Neuron (in vitro differentiated cells): ENCODE data around the gene RPL13A.
"Not testable (repeated sequence)": the region's sequence is repeated elsewhere in the genome, so short reads cannot be mapped to it uniquely, and the experiment has no call there.

Experiments
- H2AFZ ChIP-seq: one replicate; pipeline ENCODE4 v1.6.1; 2013; ENCODE audit warnings: low read depth, mild to moderate bottlenecking, inconsistent platforms, low read length, moderate library complexity
- H3K27me3 ChIP-seq: one replicate; pipeline ENCODE4 v1.6.1; 2013; ENCODE audit warnings: low read length; ENCODE audit not compliant: insufficient read depth
- H3K36me3 ChIP-seq: one replicate; pipeline ENCODE4 v1.6.1; 2013; ENCODE audit warnings: low read length; ENCODE audit not compliant: insufficient read depth
- H3K4me1 ChIP-seq: one replicate; pipeline ENCODE4 v1.6.1; 2013; ENCODE audit warnings: low read length; ENCODE audit not compliant: insufficient read depth
- H3K4me3 ChIP-seq: 2 replicates; pipeline ENCODE4 v1.5.1; 2013; ENCODE audit warnings: mild to moderate bottlenecking, low read length, moderate library complexity
- H3K9me3 ChIP-seq: one replicate; pipeline ENCODE4 v1.6.1; 2013; ENCODE audit warnings: low read length

The RPL13A gene

DNA sequence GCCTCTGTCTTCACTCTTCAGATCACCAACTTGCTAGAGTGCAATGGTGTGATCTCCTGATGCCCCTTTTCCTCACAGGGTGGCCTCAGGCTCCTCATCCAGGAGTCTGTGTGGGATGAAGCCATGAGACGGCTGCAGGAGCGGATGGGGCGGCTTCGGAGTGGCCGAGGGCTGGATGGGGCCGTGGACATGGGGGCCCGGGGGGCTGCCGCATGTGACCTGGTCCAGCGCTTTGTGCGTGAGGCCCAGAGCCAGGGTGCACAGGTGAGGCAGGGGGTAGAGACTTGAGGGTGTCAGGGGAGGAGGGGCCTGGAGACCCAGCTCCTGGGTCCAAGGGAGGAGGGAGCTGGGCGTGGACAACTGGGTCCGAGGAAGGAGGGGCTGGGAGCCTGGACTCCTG, 24.9 kb upstream of the RPL13A start:
- no peak overlapping the region for H3K4me3 ChIP-seq
- no peak overlapping the region for H2AFZ ChIP-seq
- H3K27me3 ChIP-seq = no peaks in the 10 kb centered on the region
- H3K9me3 ChIP-seq = no peaks in the 10 kb centered on the region
- H3K4me1 ChIP-seq = no peaks in the 10 kb centered on the region
- peaks cover 23% of the 10 kb centered on the region for H3K36me3 ChIP-seq

- H3K4me1 ChIP-seq = no peaks in the 10 kb centered on the region
- peaks cover 30% of the 10 kb centered on the region for H3K36me3 ChIP-seq
- no peaks in the 10 kb centered on the region for H3K9me3 ChIP-seq
- no peaks in the 10 kb centered on the region for H3K27me3 ChIP-seq
- no peak overlapping the region for H3K4me3 ChIP-seq
- H2AFZ ChIP-seq = no peak overlapping the region
These were observed 23.3 kb upstream of the RPL13A start for GRCh38 chr19:49463960-49464740.

DNA sequence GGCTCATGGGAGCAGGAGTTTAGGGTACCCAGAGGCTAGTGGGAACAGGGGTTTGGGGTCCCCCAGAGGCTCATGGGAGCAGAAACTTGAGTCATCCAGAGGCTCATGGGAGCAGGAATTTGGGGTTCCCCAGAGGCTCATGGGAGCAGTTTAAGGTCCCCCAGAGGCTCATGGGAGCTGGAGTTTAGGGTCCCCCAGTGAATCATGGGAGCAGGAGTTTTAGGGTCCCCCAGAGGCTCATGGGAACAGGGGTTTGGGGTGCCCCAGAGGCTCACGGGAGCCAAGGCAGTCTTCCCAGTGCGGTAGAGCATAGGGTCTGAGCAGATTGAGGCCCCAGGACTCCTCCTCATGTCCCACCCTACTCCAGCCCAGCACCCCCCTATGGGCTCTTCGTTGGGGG, 22.0 kb upstream of the RPL13A start:
- Histone ChIP-seq H2AFZ (no peak overlapping the region), H3K4me1 (no peaks in the 10 kb centered on the region), H3K4me3 (no peak overlapping the region), H3K36me3 (peaks cover 29% of the 10 kb centered on the region), H3K9me3 (no peaks in the 10 kb centered on the region), H3K27me3 (no peaks in the 10 kb centered on the region)

GRCh38 chr19:49468199-49468598, 19.2 kb upstream of the RPL13A start:
- H3K36me3 ChIP-seq = peaks cover 24% of the 10 kb centered on the region
- H3K4me3 ChIP-seq = no peak overlapping the region
- H3K27me3 ChIP-seq = no peaks in the 10 kb centered on the region
- no peaks in the 10 kb centered on the region for H3K9me3 ChIP-seq
- H3K4me1 ChIP-seq = no peaks in the 10 kb centered on the region
- H2AFZ ChIP-seq = no peak overlapping the region

- Histone ChIP-seq H3K27me3 (no peaks in the 10 kb centered on the region), H3K9me3 (no peaks in the 10 kb centered on the region), H3K4me1 (no peaks in the 10 kb centered on the region), H3K4me3 (no peak overlapping the region), H2AFZ (no peak overlapping the region), H3K36me3 (peaks cover 22% of the 10 kb centered on the region)
These were observed 18.5 kb upstream of the RPL13A start for GRCh38 chr19:49468746-49469447.

DNA sequence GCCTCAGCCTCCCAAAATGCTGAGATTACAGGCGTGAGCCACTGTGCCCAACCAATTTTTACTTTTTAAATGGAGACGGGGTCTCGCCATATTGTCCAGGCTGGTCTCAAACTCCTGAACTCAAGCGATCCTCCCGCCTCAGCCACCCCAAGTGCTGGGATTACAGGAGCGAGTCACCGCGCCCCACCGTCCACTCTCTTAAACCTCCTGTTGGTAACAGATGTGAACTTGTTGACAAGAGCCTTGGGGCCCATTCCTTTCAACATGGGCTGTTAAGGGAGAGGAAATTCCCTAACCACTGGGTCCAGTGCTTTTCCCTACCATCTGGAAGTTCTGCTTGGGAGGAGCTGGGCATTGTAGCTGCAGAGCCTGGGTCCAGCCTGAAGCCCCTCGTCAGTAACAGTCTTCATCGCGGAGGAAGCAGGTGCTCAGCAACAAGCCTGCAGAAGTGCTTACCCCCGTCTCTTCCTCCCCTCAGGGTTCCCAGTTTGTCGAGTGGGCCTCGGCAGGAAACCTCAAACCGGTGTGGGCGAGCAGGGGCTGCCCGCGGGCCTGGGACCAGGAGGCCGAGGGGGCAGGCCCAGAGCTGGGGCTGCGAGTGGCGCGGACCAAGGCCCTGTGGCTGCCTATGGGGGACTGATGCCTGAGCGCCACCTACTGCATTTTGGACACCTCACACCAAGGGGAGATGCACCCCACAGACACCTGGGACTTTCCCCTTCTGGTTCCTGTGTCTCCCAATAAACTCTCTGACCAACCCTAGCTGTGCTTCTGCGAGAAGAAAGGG, 17.4 kb upstream of the RPL13A start:
- Histone ChIP-seq H3K9me3 (no peaks in the 10 kb centered on the region), H3K4me1 (no peaks in the 10 kb centered on the region), H3K27me3 (no peaks in the 10 kb centered on the region), H3K36me3 (peaks cover 17% of the 10 kb centered on the region), H3K4me3 (no peak overlapping the region), H2AFZ (no peak overlapping the region)

- H3K36me3 ChIP-seq = peaks cover 15% of the 10 kb centered on the region
- H3K4me1 ChIP-seq = no peaks in the 10 kb centered on the region
- no peaks in the 10 kb centered on the region for H3K9me3 ChIP-seq
- H2AFZ ChIP-seq = no peak overlapping the region
- no peak overlapping the region for H3K4me3 ChIP-seq
- no peaks in the 10 kb centered on the region for H3K27me3 ChIP-seq
These were observed 16.8 kb upstream of the RPL13A start for GRCh38 chr19:49470615-49470978.

GRCh38 chr19:49472936-49473335, 14.5 kb upstream of the RPL13A start:
- Histone ChIP-seq H3K36me3 (peaks cover 11% of the 10 kb centered on the region), H3K27me3 (no peaks in the 10 kb centered on the region), H2AFZ (no peak overlapping the region), H3K4me1 (no peaks in the 10 kb centered on the region), H3K9me3 (no peaks in the 10 kb centered on the region), H3K4me3 (no peak overlapping the region)

DNA sequence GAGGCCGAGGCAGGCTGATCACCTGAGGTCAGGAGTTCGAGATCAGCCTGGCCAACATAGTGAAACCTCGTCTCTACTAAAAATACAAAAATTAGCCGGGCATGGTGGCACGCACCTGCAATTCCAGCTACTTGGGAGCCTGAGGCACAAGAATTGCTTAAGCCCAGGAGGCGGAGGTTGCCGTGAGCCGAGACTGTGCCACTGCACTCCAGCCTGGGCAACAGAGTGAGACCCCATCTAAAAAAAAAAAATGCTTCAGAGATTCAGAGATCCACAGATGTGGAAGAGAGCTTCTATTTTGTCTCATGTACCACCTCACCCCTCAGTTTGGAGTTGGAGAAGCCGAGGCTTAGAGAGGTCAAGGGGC, 13.9 kb upstream of the RPL13A start:
- not testable (repeated sequence) for H2AFZ ChIP-seq, H3K4me1 ChIP-seq, H3K36me3 ChIP-seq, H3K4me3 ChIP-seq, H3K27me3 ChIP-seq, H3K9me3 ChIP-seq

GRCh38 chr19:49473868-49474541, 13.4 kb upstream of the RPL13A start, which contains the start of gene FLT3LG:
TSS of gene FLT3LG (plus strand) at chr19:49474215. CDS start at chr19:49474640, 425 bp downstream.
- Histone ChIP-seq H3K9me3 (no peaks in the 10 kb centered on the region), H2AFZ (no peak within 1 kb of the TSS), H3K27me3 (no peaks in the 10 kb centered on the region), H3K4me3 (no peak within 1 kb of the TSS), H3K36me3 (peaks cover 6% of the 10 kb centered on the region), H3K4me1 (no peaks in the 10 kb centered on the region)

- Histone ChIP-seq H3K36me3 (peaks cover 4% of the 10 kb centered on the region), H2AFZ (no peak overlapping the region), H3K4me3 (no peak overlapping the region), H3K4me1 (no peaks in the 10 kb centered on the region), H3K27me3 (no peaks in the 10 kb centered on the region), H3K9me3 (no peaks in the 10 kb centered on the region)
These were observed 12.9 kb upstream of the RPL13A start for GRCh38 chr19:49474542-49474924.

DNA sequence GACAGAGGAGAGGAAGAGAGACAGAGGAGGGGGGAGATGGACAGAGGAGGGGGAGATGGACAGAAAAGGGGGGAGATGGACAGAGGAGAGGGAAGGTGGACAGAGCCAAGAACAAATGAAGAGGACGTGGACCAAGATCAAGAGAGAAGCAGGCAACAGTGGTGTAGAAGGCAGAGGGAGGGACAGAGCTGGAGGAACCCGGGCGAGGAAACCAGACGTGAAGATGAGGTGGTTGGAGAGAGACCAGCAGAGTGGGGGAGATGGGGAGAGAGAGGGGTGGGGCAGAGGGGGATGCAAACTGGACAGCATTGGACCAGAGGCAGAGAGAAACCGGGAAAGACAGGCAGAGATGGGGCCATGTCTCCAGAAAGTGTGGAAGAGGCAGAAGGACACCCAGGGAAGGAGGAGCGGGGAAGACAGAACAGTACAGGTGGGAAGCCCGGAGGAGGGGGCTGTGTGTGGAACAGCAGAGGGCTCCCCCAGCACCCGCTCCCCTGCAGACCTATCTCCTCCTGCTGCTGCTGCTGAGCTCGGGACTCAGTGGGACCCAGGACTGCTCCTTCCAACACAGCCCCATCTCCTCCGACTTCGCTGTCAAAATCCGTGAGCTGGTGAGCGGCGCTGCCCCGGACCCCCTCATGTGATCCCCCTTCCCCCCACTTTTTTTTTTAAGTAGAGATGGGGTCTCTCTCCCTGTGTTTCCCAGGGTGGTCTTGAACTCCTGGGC, 12.1 kb upstream of the RPL13A start:
- H2AFZ ChIP-seq = no peak overlapping the region
- H3K4me1 ChIP-seq = no peaks in the 10 kb centered on the region
- H3K4me3 ChIP-seq = no peak overlapping the region
- no peaks in the 10 kb centered on the region for H3K9me3 ChIP-seq
- no peaks in the 10 kb centered on the region for H3K36me3 ChIP-seq
- no peaks in the 10 kb centered on the region for H3K27me3 ChIP-seq
